Measurements from ENCODE around the gene SFI1.

SFI1 gene

DNA sequence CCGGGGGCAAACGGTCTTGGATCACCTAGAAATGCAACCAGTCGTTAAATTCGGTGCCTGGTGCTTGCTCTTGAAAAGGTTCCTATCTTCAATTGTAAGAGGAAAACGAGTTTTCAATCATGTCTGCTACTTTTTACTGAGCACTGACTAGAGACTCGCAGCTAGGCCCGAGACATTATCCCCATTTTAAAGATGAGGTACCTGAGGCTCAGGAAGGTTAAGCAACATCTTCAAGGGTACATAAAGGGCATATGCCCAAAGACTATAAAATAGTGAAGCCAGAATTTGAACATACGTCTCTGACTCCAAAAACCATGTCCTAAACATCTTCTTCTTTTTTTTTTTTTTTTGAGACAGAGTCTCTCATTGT lies 166.3 kb downstream of the SFI1 start:
- H3K4me3 ChIP-seq (ENCODE audit: low read depth, low read length): peak overlapping the region; percentile 100
